SU-DHL-6 (cell line): ENCODE measurements around the gene PPP2R5D.

Experiments
- H2AFZ ChIP-seq: fragments of 200-600 bp; sonication (generic); 2 replicates; pipeline ENCODE4 v1.6.1; 2014; ENCODE audit warnings: low read depth, mild to moderate bottlenecking, moderate library complexity, mixed read lengths, antibody characterized with exemption, low read length; ENCODE audit not compliant: severe bottlenecking
- H3F3A ChIP-seq: fragments of 200-600 bp; shearing (Covaris generic); 2 replicates; pipeline ENCODE4 v1.6.0; 2016; ENCODE audit warnings: antibody characterized with exemption, mild to moderate bottlenecking; ENCODE audit not compliant: insufficient read depth
- H3K27ac ChIP-seq: fragments of 200-600 bp; sonication (generic); 2 replicates; pipeline ENCODE4 v1.5.1; 2016; ENCODE audit warnings: low read depth, mild to moderate bottlenecking, low read length, moderate library complexity, mixed read lengths
- H3K27me3 ChIP-seq: fragments of 200-600 bp; sonication (generic), shearing (Covaris generic); 2 replicates; pipeline ENCODE4 v1.6.0; 2014; ENCODE audit warnings: mild to moderate bottlenecking, low read length
- H3K36me3 ChIP-seq: fragments of 200-600 bp; sonication (generic); 2 replicates; pipeline ENCODE4 v1.6.1; 2014; ENCODE audit warnings: mild to moderate bottlenecking, low read length, mixed read lengths
- H3K4me2 ChIP-seq: fragments of 300-600, 200-600 bp; shearing (Covaris generic), sonication (generic); 2 replicates; pipeline ENCODE4 v1.6.0; 2014; ENCODE audit warnings: low read length, low read depth, mild to moderate bottlenecking; ENCODE audit not compliant: poor library complexity, severe bottlenecking
- H3K4me3 ChIP-seq: fragments of 200-600 bp; sonication (generic); 2 replicates; pipeline ENCODE4 v1.5.1; 2014; ENCODE audit warnings: antibody characterized with exemption, low read length, mild to moderate bottlenecking, mixed read lengths; ENCODE audit not compliant: insufficient read depth, poor library complexity, severe bottlenecking
- H3K79me2 ChIP-seq: fragments of 200-600 bp; sonication (generic); 2 replicates; pipeline ENCODE4 v1.6.1; 2014; ENCODE audit warnings: mild to moderate bottlenecking, low read length, moderate library complexity; ENCODE audit not compliant: insufficient read depth
- H3K9ac ChIP-seq: fragments of 200-600 bp; sonication (generic); 2 replicates; pipeline ENCODE4 v1.7.0; 2014; ENCODE audit warnings: mild to moderate bottlenecking, low read length
- H3K9me2 ChIP-seq: fragments of 200-600 bp; sonication (generic); replicated peaks from 2 replicates; pipeline ENCODE4 v1.6.1; 2014; ENCODE audit warnings: low read length; ENCODE audit not compliant: insufficient read depth
- H3K9me3 ChIP-seq: fragments of 200-600 bp; sonication (generic); 2 replicates; pipeline ENCODE4 v1.6.1; 2014; ENCODE audit warnings: low read length, mixed read lengths; ENCODE audit not compliant: insufficient read depth
- H4K20me1 ChIP-seq: fragments of 200-600 bp; sonication (generic); 2 replicates; pipeline ENCODE4 v1.6.1; 2014; ENCODE audit warnings: low read depth, mild to moderate bottlenecking, antibody characterized with exemption, low read length, moderate library complexity, mixed read lengths
- EZH2phosphoT487 ChIP-seq: fragments of 200-600 bp; sonication (generic), shearing (Covaris generic); conservative IDR thresholded peaks from 2 replicates; pipeline ENCODE4 v1.6.1; 2018; ENCODE audit warnings: mild to moderate bottlenecking, antibody characterized with exemption, low read length, moderate library complexity, mixed read lengths
- TF ChIP-seq, protein P1 (sequence below): fragments of 200-600 bp; sonication (generic); IDR thresholded peaks from one replicate; pipeline ENCODE4 v1.5.1; 2017; ENCODE audit warnings: antibody characterized with exemption, mild to moderate bottlenecking, low read length, moderate library complexity; ENCODE audit not compliant: insufficient read depth, poor library complexity, severe bottlenecking

The PPP2R5D gene

DNA sequence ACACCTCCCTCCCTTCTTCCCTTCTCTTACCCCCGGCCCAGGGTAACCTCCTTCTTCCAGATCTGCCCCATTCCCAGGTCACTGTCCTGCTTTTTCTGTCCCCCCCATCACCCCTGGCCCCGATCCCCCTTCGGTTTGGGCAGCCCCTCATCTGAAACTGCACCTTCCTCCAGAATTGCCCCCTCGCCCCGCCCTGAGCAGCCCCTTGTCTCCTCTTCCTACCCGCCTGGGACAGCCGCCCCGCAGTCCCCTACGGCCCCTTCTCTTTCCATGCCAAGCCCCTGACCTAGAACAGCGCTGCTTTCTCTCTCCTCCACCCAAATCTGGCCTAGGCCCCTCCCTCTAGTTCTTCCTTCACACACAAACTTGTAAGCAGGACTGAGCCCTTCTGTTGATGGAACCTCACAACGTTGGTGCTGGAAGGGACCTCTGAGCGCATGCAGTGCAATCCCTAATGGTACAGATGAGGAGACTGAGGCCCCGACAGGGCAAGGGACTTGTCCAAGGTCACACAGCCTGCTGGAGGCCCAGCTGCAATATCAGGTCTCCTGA, 630 bp downstream of the PPP2R5D start:
- Histone ChIP-seq H3K27me3 (no peaks in the 10 kb centered on the region), H3K27ac (peak overlapping the region; percentile 20; the same call in 1 of the 2 replicates), H3K79me2 (peaks cover 11% of the 10 kb centered on the region), H2AFZ (peak overlapping the region; percentile 44), H3K36me3 (no peaks in the 10 kb centered on the region), H3K9me2 (no peaks in the 10 kb centered on the region), H4K20me1 (no peaks in the 10 kb centered on the region), H3K9me3 (no peaks in the 10 kb centered on the region), H3F3A (peaks cover 8% of the 10 kb centered on the region; the same call in 1 of the 2 replicates), H3K4me2 (peak overlapping the region; percentile 58), H3K4me3 (peak overlapping the region; percentile 67), H3K9ac (peak overlapping the region; percentile 77)
- TF ChIP-seq EZH2phosphoT487: no peak
- TF ChIP-seq, protein P1, sequence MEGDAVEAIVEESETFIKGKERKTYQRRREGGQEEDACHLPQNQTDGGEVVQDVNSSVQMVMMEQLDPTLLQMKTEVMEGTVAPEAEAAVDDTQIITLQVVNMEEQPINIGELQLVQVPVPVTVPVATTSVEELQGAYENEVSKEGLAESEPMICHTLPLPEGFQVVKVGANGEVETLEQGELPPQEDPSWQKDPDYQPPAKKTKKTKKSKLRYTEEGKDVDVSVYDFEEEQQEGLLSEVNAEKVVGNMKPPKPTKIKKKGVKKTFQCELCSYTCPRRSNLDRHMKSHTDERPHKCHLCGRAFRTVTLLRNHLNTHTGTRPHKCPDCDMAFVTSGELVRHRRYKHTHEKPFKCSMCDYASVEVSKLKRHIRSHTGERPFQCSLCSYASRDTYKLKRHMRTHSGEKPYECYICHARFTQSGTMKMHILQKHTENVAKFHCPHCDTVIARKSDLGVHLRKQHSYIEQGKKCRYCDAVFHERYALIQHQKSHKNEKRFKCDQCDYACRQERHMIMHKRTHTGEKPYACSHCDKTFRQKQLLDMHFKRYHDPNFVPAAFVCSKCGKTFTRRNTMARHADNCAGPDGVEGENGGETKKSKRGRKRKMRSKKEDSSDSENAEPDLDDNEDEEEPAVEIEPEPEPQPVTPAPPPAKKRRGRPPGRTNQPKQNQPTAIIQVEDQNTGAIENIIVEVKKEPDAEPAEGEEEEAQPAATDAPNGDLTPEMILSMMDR: no peak

DNA sequence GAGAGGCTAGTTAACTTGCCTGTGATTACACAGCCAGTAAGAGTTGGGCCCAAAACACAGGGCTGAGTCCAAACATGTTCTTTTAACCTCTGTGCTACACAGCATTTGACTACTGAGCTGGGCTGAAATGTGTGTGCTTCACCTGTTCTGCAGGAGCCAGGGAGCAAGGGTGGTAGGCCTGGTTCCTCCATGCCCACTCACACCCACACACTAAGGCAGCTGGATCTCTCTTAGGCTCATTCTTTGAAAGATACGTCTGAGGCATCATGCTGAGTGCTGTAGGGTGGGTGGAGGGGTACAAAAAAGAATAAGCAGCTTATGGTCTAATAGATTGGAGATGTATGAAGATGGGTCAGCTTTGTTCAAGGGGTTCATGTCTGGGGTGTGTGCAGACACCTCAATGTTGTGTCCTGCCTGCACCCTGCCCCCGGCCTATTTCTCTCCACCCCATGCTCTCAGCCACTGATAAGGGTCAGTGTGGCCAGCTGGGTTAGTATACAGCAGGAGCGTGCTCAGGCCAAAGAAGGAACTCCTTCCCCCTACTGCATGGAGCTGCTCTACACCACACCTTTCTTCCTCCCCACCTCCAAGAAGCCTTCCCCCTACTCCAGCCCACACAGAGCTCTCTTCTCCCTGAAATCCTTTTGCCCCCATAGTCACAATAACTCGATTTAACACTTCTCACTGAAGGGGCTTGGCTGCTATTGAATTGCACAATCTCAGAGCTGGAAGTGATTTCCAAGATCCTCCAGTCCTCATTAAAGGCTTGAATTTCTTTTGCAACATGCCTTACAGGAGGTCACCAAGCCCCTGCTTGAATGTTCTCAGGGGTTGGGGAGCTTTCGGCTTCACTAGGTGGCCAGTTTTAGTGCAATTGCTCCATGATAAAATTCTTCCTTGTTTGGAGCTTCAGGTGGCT, 3.4 kb downstream of the PPP2R5D start:
- peaks cover 11% of the 10 kb centered on the region for H3K79me2 ChIP-seq
- H3K9me3 ChIP-seq: no peaks in the 10 kb centered on the region
- no peak overlapping the region for H3K4me2 ChIP-seq
- no peaks in the 10 kb centered on the region for H3K36me3 ChIP-seq
- no peaks in the 10 kb centered on the region for H4K20me1 ChIP-seq
- no peak overlapping the region for H3K27ac ChIP-seq
- no peak overlapping the region for H3K9ac ChIP-seq
- no peak overlapping the region for H2AFZ ChIP-seq
- no peaks in the 10 kb centered on the region for H3K27me3 ChIP-seq
- no peaks in the 10 kb centered on the region for H3K9me2 ChIP-seq
- H3F3A ChIP-seq: no peaks in the 10 kb centered on the region
- TF ChIP-seq, protein P1: no peak
- no peak for TF ChIP-seq EZH2phosphoT487
- no peak overlapping the region for H3K4me3 ChIP-seq

GRCh38 chr6:42988486-42989020, 4.2 kb downstream of the PPP2R5D start:
- no peaks in the 10 kb centered on the region for H3K36me3 ChIP-seq
- H3K9me2 ChIP-seq: no peaks in the 10 kb centered on the region
- H3K27me3 ChIP-seq: no peaks in the 10 kb centered on the region
- TF ChIP-seq EZH2phosphoT487: no peak
- TF ChIP-seq, protein P1: no peak
- H2AFZ ChIP-seq: no peak overlapping the region
- no peak overlapping the region for H3K9ac ChIP-seq
- no peaks in the 10 kb centered on the region for H3F3A ChIP-seq
- no peak overlapping the region for H3K4me3 ChIP-seq
- no peak overlapping the region for H3K27ac ChIP-seq
- H3K9me3 ChIP-seq: no peaks in the 10 kb centered on the region
- peaks cover 11% of the 10 kb centered on the region for H3K79me2 ChIP-seq
- no peaks in the 10 kb centered on the region for H4K20me1 ChIP-seq
- H3K4me2 ChIP-seq: no peak overlapping the region
